Heart left ventricle (tissue), 13 donors: ENCODE measurements around the gene NFS1.

Experiments
- CTCF ChIP-seq, 12 donors: fragments of 200-600 bp; sonication (generic) in 4 of 12; IDR thresholded peaks; one replicate each; pipeline versions ENCODE4 v1.5.0 to v1.8.0; 2018 to 2022; ENCODE audit warnings: antibody characterized with exemption in 12 of 12, mild to moderate bottlenecking in 5 of 12
- POLR2A ChIP-seq, 2 donors: fragments of 450-650 bp; IDR thresholded peaks; one replicate each; pipeline ENCODE4 v1.6.1; 2017; ENCODE audit warnings: antibody characterized with exemption in 2 of 2, mild to moderate bottlenecking in 2 of 2, moderate library complexity in 2 of 2
- donor health status: ischemic (EF 13 %, LVEDD 7.1; RV severe dilation, severe dysfunction).
- donor health status: DM: no; HTN: yes; CAD: no.
- donor health status: DM: no; HTN: no; CAD: no.
- donor health status: ischemic (EF 25% LVEDD 6.9; RV normal size, moderate dysfunction).
- donor health status: ischemic (EF 25% LVEDD 5.7; RV mildly dilated, moderate dysfunction).
- donor health status: ischemic (EF 35%, LVEDD 5.7; RV mildly dilated, moderate dysfunction).
- donor health status: nonischemic (EF 11% LVEDD 7.7; RV severe dilation, severe dysfunction).
- donor health status: DM: yes; HTN: yes; CAD: no.
- donor health status: PGD.
- donor health status: ischemic (EF 29% LVEDD 5.4; RV normal size, mild dysfunction).
- donor health status: nonischemic (EF 23%, LVEDD 6.1; RV moderate dilation, normal function).

GRCh38 chr20:35665949-35666288 lies 33.2 kb downstream of the NFS1 start:
- TF ChIP-seq CTCF (IDR thresholded peaks at IDR 0.05) = no peak
- TF ChIP-seq POLR2A (IDR thresholded peaks at IDR 0.05) = no peak
